Neural crest cell (in vitro differentiated cells): ENCODE measurements around the gene SVBP. TPM values are rescaled to one million over a fixed set of nuclear protein-coding genes. Genes with fewer than 3 reads are reported as not detected.
A peak's percentile ranks its signal among the peaks of the same experiment; 100 is the strongest.

ENCODE experiments used
- DNase-seq: peaks from one replicate; pipeline ENCODE4 v3.0.0; 2021; ENCODE audit warnings: low read depth, mixed read lengths, low spot score
- H3K27ac Mint-ChIP-seq: one replicate; pipeline ENCODE4 v1.8.0; 2021; ENCODE audit warnings: mild to moderate bottlenecking, mixed read lengths; ENCODE audit not compliant: unreplicated experiment
- H3K27me3 Mint-ChIP-seq: 2 replicates; pipeline ENCODE4 v1.8.0; 2021; ENCODE audit warnings: low read depth, mild to moderate bottlenecking, mixed read lengths
- H3K36me3 Mint-ChIP-seq: 2 replicates; pipeline ENCODE4 v1.8.0; 2021; ENCODE audit warnings: low read depth, mild to moderate bottlenecking, mixed read lengths
- H3K4me1 Mint-ChIP-seq: 2 replicates; pipeline ENCODE4 v1.8.0; 2021; ENCODE audit warnings: mixed read lengths
- H3K4me3 Mint-ChIP-seq: one replicate; pipeline ENCODE4 v1.8.0; 2021; ENCODE audit warnings: mild to moderate bottlenecking, mixed read lengths
- H3K9me3 Mint-ChIP-seq: 2 replicates; pipeline ENCODE4 v1.8.0; 2021; ENCODE audit warnings: mixed read lengths
- CTCF ChIP-seq: fragments of 200-600 bp; sonication (generic); conservative IDR thresholded peaks from 2 replicates; pipeline ENCODE4 v1.5.0; 2021; ENCODE audit warnings: antibody characterized with exemption, mild to moderate bottlenecking
- total RNA-seq: library from RNA; stranded (reverse); gene quantifications from 2 replicates; pipeline ENCODE4 v1.2.1, GENCODE V29; 2021

Gene SVBP
- total RNA-seq, 1 donor from 2014 or later = 46.5 TPM

- peaks cover 18% of the 10 kb centered on the region for H3K36me3 Mint-ChIP-seq
Measured at GRCh38 chr1:42807056-42807668, 10.0 kb downstream of the SVBP start.

GRCh38 chr1:42806593-42806992, 10.6 kb downstream of the SVBP start:
- Mint-ChIP-seq H3K9me3 (peaks cover 4% of the 10 kb centered on the region), H3K4me1 (no peaks in the 10 kb centered on the region), H3K4me3 (no peak overlapping the region), H3K27ac (peak overlapping the region; percentile 87), H3K27me3 (no peaks in the 10 kb centered on the region), H3K36me3 (peaks cover 18% of the 10 kb centered on the region)
- no peak for TF ChIP-seq CTCF
- no peak for DNase-seq

More at GRCh38 chr1:42807056-42807668, 10.0 kb downstream of the SVBP start:
- no peak overlapping the region for H3K27ac Mint-ChIP-seq
- H3K4me3 Mint-ChIP-seq = no peak overlapping the region
- peaks cover 4% of the 10 kb centered on the region for H3K9me3 Mint-ChIP-seq
- no peaks in the 10 kb centered on the region for H3K4me1 Mint-ChIP-seq
- no peak for TF ChIP-seq CTCF
- no peaks in the 10 kb centered on the region for H3K27me3 Mint-ChIP-seq
- DNase-seq = no peak

GRCh38 chr1:42806171-42806570, 11.0 kb downstream of the SVBP start:
- DNase-seq = no peak
- Mint-ChIP-seq H3K27ac (no peak overlapping the region), H3K4me1 (no peaks in the 10 kb centered on the region), H3K27me3 (no peaks in the 10 kb centered on the region), H3K9me3 (peaks cover 4% of the 10 kb centered on the region), H3K4me3 (no peak overlapping the region), H3K36me3 (peaks cover 15% of the 10 kb centered on the region)
- no peak for TF ChIP-seq CTCF

GRCh38 chr1:42801832-42802473, 15.2 kb downstream of the SVBP start:
- Mint-ChIP-seq H3K36me3 (peaks cover 15% of the 10 kb centered on the region), H3K27me3 (no peaks in the 10 kb centered on the region), H3K4me1 (no peaks in the 10 kb centered on the region), H3K4me3 (no peak overlapping the region), H3K27ac (no peak overlapping the region), H3K9me3 (peaks cover 4% of the 10 kb centered on the region)
- no peak for DNase-seq
- no peak for TF ChIP-seq CTCF

GRCh38 chr1:42797979-42798378, 19.2 kb downstream of the SVBP start:
- no peak for DNase-seq
- no peaks in the 10 kb centered on the region for H3K9me3 Mint-ChIP-seq
- H3K27ac Mint-ChIP-seq = no peak overlapping the region
- no peak overlapping the region for H3K4me3 Mint-ChIP-seq
- no peaks in the 10 kb centered on the region for H3K27me3 Mint-ChIP-seq
- TF ChIP-seq CTCF = no peak
- H3K36me3 Mint-ChIP-seq = no peaks in the 10 kb centered on the region
- H3K4me1 Mint-ChIP-seq = peaks cover 4% of the 10 kb centered on the region
